ENCODE measurements around the gene TCP10L.
A peak's percentile ranks its signal among the peaks of the same experiment; 100 is the strongest.
"Not testable (repeated sequence)": the region's sequence is repeated elsewhere in the genome, so short reads cannot be mapped to it uniquely, and the experiment has no call there.

The TCP10L gene

GRCh38 chr21:32585970-32586369 is 647 bp upstream of the TCP10L start:
- DNase-seq (ENCODE audit: low spot score) = no peak

DNA sequence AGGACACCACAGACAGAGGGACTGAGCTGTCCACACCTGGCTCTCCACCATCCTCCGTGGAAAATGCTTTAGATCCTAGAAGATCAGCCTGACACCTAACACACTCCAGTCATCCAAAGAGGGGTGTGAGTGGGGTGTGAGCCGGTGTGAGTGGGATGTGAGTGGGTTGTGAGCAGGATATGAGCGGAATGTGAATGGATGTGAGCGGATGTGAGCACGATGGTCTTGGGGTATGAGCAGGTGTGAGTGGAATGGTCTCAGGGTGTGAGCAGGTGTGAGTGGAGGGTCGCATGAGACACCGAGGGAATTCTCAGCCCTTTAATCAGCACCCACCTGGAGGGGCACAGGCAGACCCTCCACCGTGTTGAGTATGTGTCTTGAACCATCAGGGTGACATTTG is 851 bp downstream of the TCP10L start:
- no peak for DNase-seq (ENCODE audit: low spot score)

GRCh38 chr21:32581732-32582131 is 3.6 kb downstream of the TCP10L start:
- no peak for DNase-seq (ENCODE audit: low spot score)

DNA sequence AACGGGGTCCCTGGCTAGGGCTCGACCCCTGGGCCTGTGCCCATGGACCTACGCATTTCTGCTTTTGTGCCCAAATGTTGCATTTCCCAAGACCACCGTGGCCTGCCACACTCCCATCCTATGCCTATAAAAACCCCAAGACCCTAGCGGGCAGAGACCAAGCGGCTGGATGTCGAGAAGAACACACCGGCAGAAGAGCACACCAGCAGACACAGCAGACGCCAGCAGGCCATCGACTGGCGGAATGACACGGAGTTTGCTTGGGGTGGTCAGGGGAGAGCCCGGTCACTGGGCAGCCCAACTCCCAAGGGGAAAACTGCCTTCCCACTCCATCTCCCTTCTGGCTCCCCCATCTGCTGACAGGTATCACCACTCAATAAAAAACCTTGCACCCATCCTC is 4.4 kb downstream of the TCP10L start:
- no peak for DNase-seq (ENCODE audit: low spot score)

DNA sequence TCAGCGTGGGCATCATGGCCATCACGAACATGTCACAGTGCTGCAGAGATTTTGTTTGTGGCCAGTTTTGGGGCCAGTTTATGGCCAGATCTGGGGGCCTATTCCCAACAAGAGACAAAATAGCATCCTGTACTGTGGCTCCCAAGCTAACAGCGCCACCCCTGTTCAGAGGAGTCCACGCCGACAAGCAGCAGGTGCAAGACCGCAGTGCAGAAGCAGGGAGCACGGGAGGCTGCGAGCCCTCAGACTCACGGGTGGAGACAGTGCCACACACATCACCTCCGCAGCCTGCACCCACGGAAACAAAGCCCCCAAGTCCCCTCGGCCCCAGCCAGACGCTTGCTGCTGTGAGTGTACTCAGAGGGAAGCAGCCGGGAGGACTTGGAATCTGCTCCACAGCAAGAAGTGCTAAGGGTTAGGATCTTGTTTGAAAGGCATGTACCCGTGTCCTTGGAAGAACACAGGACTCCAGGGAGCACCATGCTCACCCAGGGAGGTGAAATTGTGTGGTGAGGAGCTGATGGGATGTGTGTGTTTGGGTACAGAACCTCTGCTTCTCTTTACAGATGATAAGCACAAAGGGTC is 7.1 kb downstream of the TCP10L start:
- DNase-seq (ENCODE audit: low spot score) = peak; percentile 17

GRCh38 chr21:32576011-32576410 is 9.3 kb downstream of the TCP10L start:
- no peak for DNase-seq (ENCODE audit: low spot score)

DNA sequence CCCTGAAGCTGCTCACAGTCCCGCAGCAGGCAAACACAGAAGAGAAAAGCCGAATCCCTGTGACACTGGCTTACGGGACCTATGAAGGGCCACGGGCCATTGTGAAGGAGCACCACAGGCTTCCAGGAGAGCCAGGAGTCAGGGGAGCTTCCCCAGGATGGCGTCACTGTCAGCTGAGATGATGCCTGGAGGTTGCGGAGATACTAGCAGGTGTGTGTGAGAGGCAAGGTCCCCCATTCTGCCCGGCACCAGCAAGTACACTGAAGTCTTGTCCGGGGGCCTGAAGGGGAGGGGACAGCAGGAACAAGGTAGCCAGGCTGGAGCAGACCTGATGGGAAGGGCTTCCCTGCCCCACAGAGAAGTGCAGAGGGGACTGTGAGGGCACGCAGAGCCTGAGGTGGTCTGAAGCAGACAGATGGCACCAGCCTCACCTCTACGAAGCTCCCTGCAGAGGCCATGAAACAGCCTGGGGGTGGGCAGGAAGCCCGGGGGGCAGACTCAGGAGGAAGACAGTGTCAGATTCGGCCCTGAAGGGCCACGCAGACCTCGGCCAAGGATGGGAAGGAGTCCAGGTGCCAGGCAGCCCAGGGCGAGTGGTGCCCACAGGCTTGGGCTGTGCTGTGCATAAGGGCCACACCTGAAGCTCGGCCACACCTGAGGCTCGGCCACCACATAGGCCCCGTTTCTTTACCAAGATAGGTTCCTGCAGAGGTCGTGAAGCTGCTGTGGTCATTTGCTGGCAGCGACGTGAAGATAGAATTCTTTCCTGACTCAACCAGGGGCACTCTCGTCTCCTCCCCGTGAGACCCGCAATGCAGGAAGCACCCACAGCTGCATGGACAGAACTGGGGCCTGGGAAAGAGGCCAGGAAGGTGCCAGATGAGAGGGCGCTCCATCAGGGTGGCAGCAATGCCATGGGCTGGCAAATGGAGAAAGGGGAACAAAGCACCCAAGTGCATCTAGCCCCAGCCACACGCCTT is 10.1 kb downstream of the TCP10L start:
- DNase-seq (ENCODE audit: low spot score) = no peak

GRCh38 chr21:32572574-32573420 is 12.5 kb downstream of the TCP10L start:
- no peak for DNase-seq (ENCODE audit: low spot score)

DNA sequence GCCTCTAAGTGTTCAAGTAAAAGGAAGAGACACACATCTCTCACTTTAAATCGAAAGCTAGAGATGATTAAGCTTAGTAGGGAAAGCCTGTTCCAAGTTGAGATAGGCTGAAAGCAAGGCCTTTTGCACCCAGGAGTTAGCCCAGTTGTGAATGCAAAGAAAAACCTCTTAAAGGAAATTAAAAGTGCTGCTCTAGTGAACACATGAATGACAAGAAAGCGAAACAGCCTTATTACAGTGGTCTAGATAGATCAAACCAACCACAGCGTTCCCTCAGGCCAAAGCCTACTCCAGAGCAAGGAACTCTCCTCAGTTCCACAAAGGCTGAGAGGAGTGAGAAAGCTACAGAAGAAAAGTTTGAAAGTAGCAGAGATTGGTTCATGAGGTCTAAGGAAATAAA is 14.9 kb downstream of the TCP10L start:
- DNase-seq (ENCODE audit: low spot score) = no peak

DNA sequence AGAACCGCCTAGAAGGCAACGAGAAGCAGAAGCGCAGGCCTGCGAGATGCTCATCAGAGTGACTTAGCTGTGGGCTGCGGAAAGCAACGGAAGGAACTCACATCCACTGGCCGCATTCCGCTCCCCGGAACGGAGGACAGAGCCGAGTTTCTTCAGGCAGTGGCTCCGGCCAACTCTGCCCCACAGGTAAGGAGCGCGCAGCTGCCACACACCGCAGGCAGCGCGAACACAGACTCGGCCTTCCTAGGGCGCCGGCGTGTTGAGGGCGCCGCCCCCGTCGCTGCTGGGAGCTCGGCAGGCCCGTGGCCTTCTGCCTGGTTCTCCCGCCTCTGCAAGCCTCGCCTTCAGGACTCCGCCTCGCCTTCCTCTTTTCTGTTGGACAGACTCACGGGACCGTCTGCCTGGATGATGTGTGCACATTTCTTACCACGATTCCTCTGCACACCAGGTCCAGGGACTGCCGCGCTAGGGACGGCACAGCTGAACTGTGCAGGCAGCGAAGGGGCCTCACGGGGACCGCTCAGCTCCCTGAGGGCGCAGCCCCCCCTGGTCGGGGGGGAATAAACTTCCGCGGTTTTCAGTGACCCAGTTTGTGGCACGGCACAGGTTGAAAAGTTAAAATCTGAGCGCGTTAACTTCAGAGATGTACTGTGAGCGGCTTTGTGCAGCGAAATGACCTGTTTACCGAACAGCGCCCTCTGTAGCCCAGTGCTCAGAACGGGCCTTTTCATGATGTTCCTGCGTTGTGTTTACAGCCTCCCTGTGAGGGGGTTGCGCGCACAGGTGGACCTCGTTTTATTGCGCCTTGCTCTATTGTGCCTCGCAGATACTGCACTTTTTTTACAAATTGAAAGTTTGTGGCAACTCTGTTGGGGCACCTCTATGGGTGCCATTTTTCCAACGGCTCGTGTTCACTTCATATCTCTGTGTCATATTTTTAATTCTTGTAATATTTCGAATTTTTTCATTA is 15.8 kb downstream of the TCP10L start:
- DNase-seq (ENCODE audit: low spot score) = peak; percentile 86

DNA sequence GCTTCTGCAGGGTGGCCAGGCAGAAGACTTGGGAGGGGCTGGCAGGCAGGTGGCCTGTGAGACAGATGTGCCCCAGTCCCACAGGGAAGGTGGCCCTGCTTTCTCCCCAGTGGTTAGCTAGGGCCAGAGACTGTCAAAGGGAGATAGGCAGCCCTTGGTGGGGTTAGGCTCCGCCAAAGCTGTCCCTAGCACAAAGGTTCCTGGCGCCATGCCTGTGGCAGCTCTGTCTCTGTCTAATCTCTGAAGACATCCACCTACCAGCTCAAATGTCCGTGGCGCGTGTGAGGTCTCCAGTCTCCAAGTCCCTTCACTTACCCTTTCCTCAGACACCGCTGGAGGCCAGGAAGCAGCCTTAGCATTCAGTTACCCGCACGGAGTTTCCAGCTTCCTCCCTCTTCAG is 17.7 kb downstream of the TCP10L start:
- no peak for DNase-seq (ENCODE audit: low spot score)

DNA sequence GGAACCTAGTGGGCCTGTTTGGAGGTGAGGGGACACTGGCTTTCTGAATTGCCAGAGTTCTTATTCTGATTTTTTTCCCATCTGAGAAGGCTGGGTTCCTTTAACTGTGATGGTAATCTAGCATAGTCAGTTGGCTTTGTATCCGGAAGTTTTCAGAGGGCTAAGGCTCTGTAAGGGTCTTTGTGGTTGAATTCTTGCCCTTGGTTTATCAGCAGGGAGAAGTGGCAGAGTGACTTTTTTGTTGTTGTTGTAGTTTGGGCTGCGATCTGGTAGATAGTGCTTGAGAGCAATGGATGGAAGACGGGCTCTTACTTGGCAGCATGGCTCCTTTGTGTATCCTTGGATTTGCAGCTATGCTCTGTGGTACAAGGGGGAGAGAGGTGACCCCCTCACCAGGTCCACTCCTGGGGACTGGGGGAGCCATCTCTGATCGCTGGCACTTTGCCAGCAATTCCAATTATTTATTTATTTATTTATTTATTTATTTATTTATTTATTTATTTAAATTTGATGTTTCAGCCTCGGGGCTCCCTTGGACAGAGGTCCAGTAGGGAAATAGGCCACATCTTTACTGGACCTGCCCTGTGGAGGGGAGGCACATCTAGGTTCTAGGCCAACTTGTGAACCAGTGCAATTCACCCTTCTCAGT is 18.5 kb downstream of the TCP10L start:
- no peak for DNase-seq (ENCODE audit: low spot score)

DNA sequence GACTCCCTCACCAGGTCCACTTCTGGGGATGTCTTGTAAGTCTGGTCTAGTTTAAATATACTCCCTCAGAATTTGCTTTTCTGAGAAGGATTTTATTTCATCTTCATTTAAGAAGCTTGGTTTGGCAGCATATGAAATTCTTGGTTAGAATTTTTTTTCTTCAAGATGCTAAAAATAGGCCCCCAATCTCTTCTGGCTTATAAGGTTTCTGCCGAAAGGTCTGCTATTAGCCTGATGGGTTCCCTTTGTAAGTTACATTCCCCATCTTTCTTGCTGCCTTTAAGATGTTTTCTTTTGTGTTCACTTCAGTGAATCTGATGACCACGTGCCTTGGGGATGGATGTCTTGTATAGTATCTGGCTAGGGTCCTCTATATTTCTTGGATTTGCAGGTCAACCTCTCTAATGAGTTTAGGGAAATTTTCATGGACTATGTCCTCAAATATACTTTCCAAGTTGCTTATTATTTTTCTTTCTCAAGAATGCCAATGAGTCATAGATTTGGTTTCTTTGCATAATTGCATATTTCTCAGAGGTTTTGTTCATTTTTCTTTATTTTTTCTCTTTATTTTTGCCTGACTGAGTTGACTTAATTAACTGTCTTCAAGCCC is 19.4 kb downstream of the TCP10L start:
- DNase-seq (ENCODE audit: low spot score) = no peak

- no peak for DNase-seq (ENCODE audit: low spot score)
These were observed 22.4 kb downstream of the TCP10L start for GRCh38 chr21:32562915-32563314.

GRCh38 chr21:32562426-32562825 is 22.9 kb downstream of the TCP10L start:
- DNase-seq (ENCODE audit: low spot score) = no peak

GRCh38 chr21:32561476-32561875 is 23.8 kb downstream of the TCP10L start:
- DNase-seq (ENCODE audit: low spot score) = not testable (repeated sequence)

GRCh38 chr21:32560896-32561295 is 24.4 kb downstream of the TCP10L start:
- DNase-seq (ENCODE audit: low spot score) = no peak

- DNase-seq (ENCODE audit: low spot score) = no peak
These were observed 26.2 kb downstream of the TCP10L start for GRCh38 chr21:32559006-32559610.

GRCh38 chr21:32558106-32558505 is 27.2 kb downstream of the TCP10L start:
- no peak for DNase-seq (ENCODE audit: low spot score)

Data from CD4-positive, alpha-beta T cell treated with Interleukin-2 at 100 ng/mL for 4 hours (primary cell).